AG20443 (cell line): ENCODE data around the gene ONECUT2.
"Not testable (repeated sequence)": the region's sequence is repeated elsewhere in the genome, so short reads cannot be mapped to it uniquely, and the experiment has no call there.

Experiments used
- DNase-seq: peaks from one replicate; pipeline ENCODE4 v3.0.0; 2012; ENCODE audit warnings: low spot score, mixed read lengths

ONECUT2 gene

GRCh38 chr18:57434536-57435494, at the start of gene ONECUT2:
ONECUT2 (plus strand) TSS chr18:57435374; CDS start chr18:57435717, 343 bp downstream.
- peak; percentile 99 for DNase-seq

- DNase-seq: no peak
Observed at GRCh38 chr18:57389271-57389670, 45.9 kb upstream of the ONECUT2 start.

GRCh38 chr18:57390044-57390443, 45.1 kb upstream of the ONECUT2 start:
- DNase-seq: no peak

- DNase-seq: not testable (repeated sequence)
Observed at GRCh38 chr18:57394749-57395148, 40.4 kb upstream of the ONECUT2 start.

- DNase-seq: not testable (repeated sequence)
Observed at GRCh38 chr18:57396831-57397230, 38.3 kb upstream of the ONECUT2 start.

GRCh38 chr18:57397440-57398132, 37.6 kb upstream of the ONECUT2 start:
- DNase-seq: no peak

- no peak for DNase-seq
Observed at GRCh38 chr18:57404345-57404744, 30.8 kb upstream of the ONECUT2 start.

- no peak for DNase-seq
Observed at GRCh38 chr18:57409650-57410049, 25.5 kb upstream of the ONECUT2 start.

GRCh38 chr18:57410749-57411148, 24.4 kb upstream of the ONECUT2 start:
- DNase-seq: no peak

- DNase-seq: no peak
Observed at GRCh38 chr18:57416542-57416941, 18.6 kb upstream of the ONECUT2 start.

GRCh38 chr18:57422313-57422872, 12.8 kb upstream of the ONECUT2 start:
- DNase-seq: no peak

GRCh38 chr18:57423821-57424220, 11.4 kb upstream of the ONECUT2 start:
- DNase-seq: no peak

GRCh38 chr18:57425096-57425495, 10.1 kb upstream of the ONECUT2 start:
- no peak for DNase-seq

GRCh38 chr18:57426187-57426586, 9.0 kb upstream of the ONECUT2 start:
- no peak for DNase-seq

- no peak for DNase-seq
Observed at GRCh38 chr18:57427429-57428201, 7.6 kb upstream of the ONECUT2 start.

- DNase-seq: no peak
Observed at GRCh38 chr18:57428221-57429150, 6.7 kb upstream of the ONECUT2 start.

GRCh38 chr18:57429167-57430078, 5.8 kb upstream of the ONECUT2 start:
- no peak for DNase-seq

- DNase-seq: no peak
Observed at GRCh38 chr18:57430079-57431001, 4.8 kb upstream of the ONECUT2 start.

- DNase-seq: no peak
Observed at GRCh38 chr18:57431002-57431382, 4.2 kb upstream of the ONECUT2 start.
